Astrocyte (in vitro differentiated cells and primary cell): ENCODE data around the gene ATP12A. TPM values are rescaled to one million over a fixed set of nuclear protein-coding genes. Genes with fewer than 3 reads are reported as not detected.

ENCODE experiments used
- DNase-seq: peaks from one replicate; pipeline ENCODE4 v3.0.0-alpha.2; 2010; ENCODE audit warnings: low read depth
- FAIRE-seq: peaks from 2 replicates; lab custom pipeline; 2011; peaks lifted over from hg19 to GRCh38; lab: Jason Lieb, UNC
- H2AFZ ChIP-seq: 2 replicates; pipeline ENCODE4 v1.6.0; 2012; ENCODE audit warnings: low read depth, low read length, inconsistent platforms
- H3K27ac ChIP-seq: 2 replicates; pipeline ENCODE4 v1.5.1; 2011; ENCODE audit warnings: low read depth, low read length, inconsistent platforms
- H3K27me3 ChIP-seq: 2 replicates; pipeline ENCODE4 v1.6.0; 2011; ENCODE audit warnings: low read length, inconsistent platforms; ENCODE audit not compliant: insufficient read depth
- H3K36me3 ChIP-seq: 2 replicates; pipeline ENCODE4 v1.5.1; 2011; ENCODE audit warnings: low read length, inconsistent platforms; ENCODE audit not compliant: insufficient read depth
- H3K4me1 ChIP-seq: 2 replicates; pipeline ENCODE4 v1.5.1; 2011; ENCODE audit warnings: low read length, inconsistent platforms; ENCODE audit not compliant: insufficient read depth
- H3K4me2 ChIP-seq: 2 replicates; pipeline ENCODE4 v1.6.0; 2012; ENCODE audit warnings: low read length, inconsistent platforms
- H3K4me3 ChIP-seq: 2 replicates; pipeline ENCODE4 v1.5.1; 2011; ENCODE audit warnings: low read depth, mild to moderate bottlenecking, low read length, inconsistent platforms; ENCODE audit not compliant: insufficient read depth
- H3K79me2 ChIP-seq: 2 replicates; pipeline ENCODE4 v1.6.0; 2012; ENCODE audit warnings: mild to moderate bottlenecking, low read length, inconsistent platforms; ENCODE audit not compliant: insufficient read depth
- H3K9ac ChIP-seq: 2 replicates; pipeline ENCODE4 v1.6.0; 2012; ENCODE audit warnings: mild to moderate bottlenecking, low read length, inconsistent platforms
- H3K9me3 ChIP-seq: 2 replicates; pipeline ENCODE4 v1.5.1; 2012; ENCODE audit warnings: low read depth, mild to moderate bottlenecking, low read length, inconsistent platforms; ENCODE audit not compliant: insufficient read depth
- H4K20me1 ChIP-seq: 2 replicates; pipeline ENCODE4 v1.6.0; 2012; ENCODE audit warnings: low read length, inconsistent platforms; ENCODE audit not compliant: insufficient read depth
- H3K27ac Mint-ChIP-seq: one replicate; pipeline ENCODE4 v1.8.0; 2021; ENCODE audit warnings: mild to moderate bottlenecking, mixed read lengths; ENCODE audit not compliant: unreplicated experiment
- H3K27me3 Mint-ChIP-seq: one replicate; pipeline ENCODE4 v1.8.0; 2021; ENCODE audit warnings: low read depth, mixed read lengths; ENCODE audit not compliant: unreplicated experiment
- H3K36me3 Mint-ChIP-seq: one replicate; pipeline ENCODE4 v1.8.0; 2021; ENCODE audit warnings: low read depth, mixed read lengths; ENCODE audit not compliant: unreplicated experiment
- H3K4me1 Mint-ChIP-seq: one replicate; pipeline ENCODE4 v1.8.0; 2021; ENCODE audit warnings: low read depth, mixed read lengths; ENCODE audit not compliant: unreplicated experiment
- H3K4me3 Mint-ChIP-seq: one replicate; pipeline ENCODE4 v1.8.0; 2021; ENCODE audit warnings: mild to moderate bottlenecking, moderate library complexity, mixed read lengths; ENCODE audit not compliant: unreplicated experiment
- H3K9me3 Mint-ChIP-seq: one replicate; pipeline ENCODE4 v1.8.0; 2021; ENCODE audit warnings: mild to moderate bottlenecking, mixed read lengths; ENCODE audit not compliant: unreplicated experiment
- EZH2 ChIP-seq: IDR thresholded peaks from 2 replicates; pipeline ENCODE4 v1.6.1; 2012; ENCODE audit warnings: mild to moderate bottlenecking, low read length, inconsistent platforms; ENCODE audit not compliant: insufficient read depth
- total RNA-seq: library from RNA; stranded (reverse); gene quantifications from 2 replicates; pipeline ENCODE4 v1.2.1, GENCODE V29; 2021
- TF ChIP-seq, protein P1 (sequence below): IDR thresholded peaks from 2 replicates; pipeline ENCODE4 v1.5.1; 2011; ENCODE audit warnings: low read depth, mild to moderate bottlenecking, inconsistent platforms, low read length, moderate library complexity; ENCODE audit not compliant: insufficient read depth

ATP12A gene
- total RNA-seq, 1 donor from 2014 or later, result not detected

DNA sequence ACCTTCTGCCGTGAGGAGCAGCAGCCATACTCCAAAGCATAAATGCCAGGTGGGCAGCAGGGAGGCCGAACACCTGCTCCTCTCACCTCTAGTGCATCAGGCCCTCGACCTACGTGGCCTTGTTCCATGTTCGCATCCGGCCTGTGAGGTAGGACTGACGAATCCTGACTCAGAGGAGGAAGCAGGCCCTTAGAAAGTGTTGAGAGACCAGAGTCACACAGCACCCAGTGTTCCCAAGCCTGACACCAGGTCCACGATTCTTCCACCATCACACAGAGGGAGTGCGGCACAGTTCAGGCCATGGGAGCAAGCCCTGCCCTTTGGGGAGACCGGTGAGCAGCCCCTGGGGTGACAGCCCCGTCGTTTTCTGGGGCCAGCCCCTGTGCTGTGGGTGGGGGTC, 14.7 kb downstream of the ATP12A start:
- H3K4me3 Mint-ChIP-seq, result no peak overlapping the region

DNA sequence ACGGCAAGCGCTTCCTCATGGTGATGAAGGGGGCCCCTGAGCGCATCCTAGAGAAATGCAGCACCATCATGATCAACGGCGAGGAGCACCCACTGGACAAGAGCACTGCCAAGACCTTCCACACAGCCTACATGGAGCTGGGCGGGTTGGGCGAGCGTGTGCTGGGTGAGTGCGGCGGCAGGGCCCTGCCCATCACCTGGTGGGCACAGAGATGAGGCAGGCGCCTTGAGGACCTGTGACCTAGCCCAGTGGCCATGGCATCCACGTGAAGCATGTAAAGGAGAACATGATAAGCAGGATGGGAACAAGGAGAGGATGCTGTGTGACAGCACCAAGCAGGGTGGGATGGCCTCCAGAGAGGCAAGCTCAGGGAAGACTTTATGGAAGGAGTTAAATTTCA, 18.5 kb downstream of the ATP12A start:
- H3K27ac Mint-ChIP-seq, result no peak overlapping the region
- no peaks in the 10 kb centered on the region for H3K9me3 ChIP-seq
- no peaks in the 10 kb centered on the region for H3K4me1 ChIP-seq
- no peaks in the 10 kb centered on the region for H3K36me3 ChIP-seq
- no peak overlapping the region for H3K4me2 ChIP-seq
- H3K9ac ChIP-seq, result no peak overlapping the region
- no peaks in the 10 kb centered on the region for H3K36me3 Mint-ChIP-seq
- H2AFZ ChIP-seq, result no peak overlapping the region
- no peak overlapping the region for H3K4me3 Mint-ChIP-seq
- H3K4me1 Mint-ChIP-seq, result no peaks in the 10 kb centered on the region
- no peaks in the 10 kb centered on the region for H4K20me1 ChIP-seq
- FAIRE-seq, result no peak
- peaks cover 30% of the 10 kb centered on the region for H3K27me3 Mint-ChIP-seq
- DNase-seq, result no peak
- no peaks in the 10 kb centered on the region for H3K9me3 Mint-ChIP-seq
- no peaks in the 10 kb centered on the region for H3K79me2 ChIP-seq
- H3K4me3 ChIP-seq, result no peak overlapping the region
- no peak overlapping the region for H3K27ac ChIP-seq
- H3K27me3 ChIP-seq, result peaks cover 6% of the 10 kb centered on the region
- no peak for TF ChIP-seq EZH2
- TF ChIP-seq, protein P1, sequence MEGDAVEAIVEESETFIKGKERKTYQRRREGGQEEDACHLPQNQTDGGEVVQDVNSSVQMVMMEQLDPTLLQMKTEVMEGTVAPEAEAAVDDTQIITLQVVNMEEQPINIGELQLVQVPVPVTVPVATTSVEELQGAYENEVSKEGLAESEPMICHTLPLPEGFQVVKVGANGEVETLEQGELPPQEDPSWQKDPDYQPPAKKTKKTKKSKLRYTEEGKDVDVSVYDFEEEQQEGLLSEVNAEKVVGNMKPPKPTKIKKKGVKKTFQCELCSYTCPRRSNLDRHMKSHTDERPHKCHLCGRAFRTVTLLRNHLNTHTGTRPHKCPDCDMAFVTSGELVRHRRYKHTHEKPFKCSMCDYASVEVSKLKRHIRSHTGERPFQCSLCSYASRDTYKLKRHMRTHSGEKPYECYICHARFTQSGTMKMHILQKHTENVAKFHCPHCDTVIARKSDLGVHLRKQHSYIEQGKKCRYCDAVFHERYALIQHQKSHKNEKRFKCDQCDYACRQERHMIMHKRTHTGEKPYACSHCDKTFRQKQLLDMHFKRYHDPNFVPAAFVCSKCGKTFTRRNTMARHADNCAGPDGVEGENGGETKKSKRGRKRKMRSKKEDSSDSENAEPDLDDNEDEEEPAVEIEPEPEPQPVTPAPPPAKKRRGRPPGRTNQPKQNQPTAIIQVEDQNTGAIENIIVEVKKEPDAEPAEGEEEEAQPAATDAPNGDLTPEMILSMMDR, result no peak

More for the DNA sequence above, 14.7 kb downstream of the ATP12A start:
- no peak for DNase-seq
- Histone ChIP-seq H3K79me2 (no peaks in the 10 kb centered on the region), H3K4me2 (no peak overlapping the region), H3K27me3 (peaks cover under 1% of the 10 kb centered on the region), H3K9ac (no peak overlapping the region), H3K4me1 (peaks cover 13% of the 10 kb centered on the region), H3K4me3 (no peak overlapping the region), H4K20me1 (no peaks in the 10 kb centered on the region), H3K27ac (no peak overlapping the region), H2AFZ (no peak overlapping the region), H3K36me3 (no peaks in the 10 kb centered on the region), H3K9me3 (no peaks in the 10 kb centered on the region)
- H3K27ac Mint-ChIP-seq, result no peak overlapping the region
- H3K36me3 Mint-ChIP-seq, result no peaks in the 10 kb centered on the region
- no peaks in the 10 kb centered on the region for H3K9me3 Mint-ChIP-seq
- FAIRE-seq, result no peak
- TF ChIP-seq, protein P1, result no peak
- TF ChIP-seq EZH2, result no peak
- peaks cover 12% of the 10 kb centered on the region for H3K4me1 Mint-ChIP-seq
- H3K27me3 Mint-ChIP-seq, result peaks cover 25% of the 10 kb centered on the region

DNA sequence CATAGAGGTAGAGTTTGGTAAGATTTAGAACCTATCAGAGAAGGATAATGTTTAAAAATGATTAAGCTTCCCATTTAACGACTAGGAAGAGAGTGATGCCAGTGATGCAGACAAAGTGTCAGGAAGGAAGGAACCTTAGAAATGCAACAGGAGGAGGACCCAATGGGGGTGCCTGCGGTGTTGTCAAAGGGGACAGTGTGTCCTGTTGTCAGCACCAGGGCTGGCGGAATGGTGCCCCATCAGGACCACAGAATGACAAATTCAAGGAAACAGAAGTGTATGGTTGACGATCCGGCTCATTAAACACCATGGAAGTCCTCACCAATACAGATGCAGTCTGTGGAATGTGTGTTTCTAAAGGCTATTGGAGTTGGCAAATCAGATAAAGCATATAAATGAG, 19.3 kb downstream of the ATP12A start:
- DNase-seq (no peak), FAIRE-seq (no peak)
- Mint-ChIP-seq H3K36me3 (no peaks in the 10 kb centered on the region), H3K4me1 (no peaks in the 10 kb centered on the region), H3K9me3 (peaks cover 2% of the 10 kb centered on the region), H3K27me3 (peaks cover 34% of the 10 kb centered on the region), H3K27ac (no peak overlapping the region), H3K4me3 (no peak overlapping the region)
- Histone ChIP-seq H3K4me3 (no peak overlapping the region), H3K9ac (no peak overlapping the region), H3K4me2 (no peak overlapping the region), H2AFZ (no peak overlapping the region), H3K36me3 (no peaks in the 10 kb centered on the region), H3K9me3 (no peaks in the 10 kb centered on the region), H3K79me2 (no peaks in the 10 kb centered on the region), H3K27me3 (peaks cover 6% of the 10 kb centered on the region), H4K20me1 (no peaks in the 10 kb centered on the region), H3K27ac (no peak overlapping the region), H3K4me1 (no peaks in the 10 kb centered on the region)
- TF ChIP-seq, protein P1, result no peak
- no peak for TF ChIP-seq EZH2
